Nasal cavity respiratory epithelium epithelial cell of viscerocranial mucosa (primary cell): ENCODE measurements around the gene NCMAP. TPM values are rescaled to one million over a fixed set of nuclear protein-coding genes. Genes with fewer than 3 reads are reported as not detected.

ENCODE experiments used
- total RNA-seq: library from RNA; depleted of rRNA; stranded (reverse); fragments of >200 nt; gene quantifications from 2 replicates; pipeline ENCODE4 v1.2.3, GENCODE V29; 2014

The NCMAP gene, protein sequence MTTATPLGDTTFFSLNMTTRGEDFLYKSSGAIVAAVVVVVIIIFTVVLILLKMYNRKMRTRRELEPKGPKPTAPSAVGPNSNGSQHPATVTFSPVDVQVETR
- under 0.01 and 0.21 TPM in 2 replicates for total RNA-seq

DNA sequence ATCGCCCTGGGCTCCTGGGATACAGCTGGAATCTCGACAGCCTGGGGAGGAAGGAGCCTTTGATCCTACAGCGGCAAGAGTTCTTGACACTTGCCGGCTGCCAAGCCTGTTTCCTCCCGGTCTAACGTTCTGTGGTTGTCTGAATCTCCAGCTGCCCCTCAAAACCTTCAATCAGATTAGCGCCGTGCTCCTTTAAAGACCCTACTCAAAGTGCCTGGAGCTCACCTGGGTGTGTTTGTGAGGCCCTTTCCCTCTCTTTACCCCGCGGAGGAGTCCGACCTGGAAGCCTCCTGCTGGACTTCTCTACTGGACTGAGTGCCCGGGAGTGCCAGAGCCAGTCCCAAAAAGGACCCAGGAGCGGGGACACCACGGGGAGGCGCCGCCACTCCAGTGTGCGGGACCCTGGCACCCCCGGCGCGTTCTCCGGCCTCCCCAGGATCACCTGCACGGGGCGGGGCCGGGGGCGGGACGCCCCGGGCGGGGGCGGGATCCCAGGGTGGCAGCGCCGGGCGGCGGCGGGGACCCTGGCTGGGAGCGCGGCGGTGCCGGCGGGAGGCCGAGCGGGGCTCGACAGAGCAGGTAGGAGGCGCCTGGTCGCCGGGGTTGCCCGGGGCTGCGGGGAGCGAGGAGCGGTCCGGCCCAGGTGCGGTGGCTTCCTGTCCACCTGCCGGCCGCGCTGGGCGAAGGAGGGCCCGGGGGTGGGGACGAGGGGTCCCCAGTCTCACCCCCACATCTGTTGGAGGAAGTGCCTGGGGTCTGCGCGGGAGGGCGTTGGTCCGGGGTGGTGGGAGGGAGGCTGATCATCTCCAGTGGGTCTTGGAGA, at the start of gene NCMAP:
TSS of gene NCMAP (plus strand) at position 497 of the 823 bp plus-strand sequence. CDS start 39,344 bp downstream, outside the sequence.

DNA sequence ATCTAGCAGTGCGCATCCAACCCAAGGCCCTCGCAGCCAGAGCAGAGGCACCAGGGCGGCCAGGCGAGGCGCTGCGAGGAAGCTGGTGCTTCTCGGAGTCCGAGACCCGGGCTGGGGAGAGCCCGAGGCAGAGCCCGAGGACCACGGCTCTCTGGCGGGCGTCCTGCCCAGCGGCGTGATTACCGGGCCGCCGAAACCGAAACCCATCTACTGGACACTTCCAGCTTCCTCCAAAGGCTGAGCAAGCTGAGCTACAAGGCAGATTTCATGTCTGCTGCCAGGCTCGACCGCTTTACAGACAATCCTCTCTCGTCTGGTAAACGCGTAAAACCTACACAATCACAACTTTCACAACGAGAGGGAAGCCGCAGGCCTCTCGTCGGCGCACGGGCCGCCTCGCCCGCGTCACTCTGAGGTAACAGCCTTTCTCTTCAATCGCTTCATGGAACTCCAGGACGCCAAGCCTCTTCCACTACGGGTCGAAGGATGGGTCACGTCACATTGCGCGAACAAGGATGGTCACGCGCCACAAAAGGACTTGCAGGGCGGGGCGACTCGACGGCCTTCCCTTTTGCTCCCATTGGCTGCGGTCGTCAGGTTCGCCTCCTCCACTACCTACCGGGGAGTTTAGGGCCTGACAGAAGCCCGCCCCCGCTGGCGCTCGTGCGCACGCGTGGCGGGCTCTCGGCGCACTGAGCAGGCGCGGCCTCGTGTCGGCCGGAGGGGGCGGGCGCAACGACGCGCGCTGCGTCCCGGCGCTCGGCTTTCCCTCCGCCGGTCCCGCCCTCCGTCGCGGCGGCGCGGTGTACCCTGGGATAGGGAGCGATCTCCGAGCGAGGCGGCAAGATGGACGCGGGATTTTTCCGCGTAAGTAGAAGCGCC, 86.8 kb downstream of the NCMAP start, which contains the start of gene SRRM1:
TSS of gene SRRM1 (plus strand) at position 822 of the 882 bp plus-strand sequence. CDS start at position 847, 25 bp downstream.

Other genes starting within 250 kb of the NCMAP start
- 27.7 and 61.2 TPM in 2 replicates for gene GRHL3, start 236.7 kb upstream of the NCMAP start, total RNA-seq
- gene STPG1, start 142.3 kb upstream of the NCMAP start, total RNA-seq = 6.2 and 8.5 TPM in 2 replicates
- 23.9 and 54.9 TPM in 2 replicates for gene NIPAL3, start 140.3 kb upstream of the NCMAP start, total RNA-seq
- 15.0 and 21.9 TPM in 2 replicates for gene RCAN3, start 53.3 kb upstream of the NCMAP start, total RNA-seq
- 31.4 and 40.5 TPM in 2 replicates for gene SRRM1, start 87.2 kb downstream of the NCMAP start, total RNA-seq
- 199 and 210 TPM in 2 replicates for gene CLIC4, start 189.4 kb downstream of the NCMAP start, total RNA-seq